Measurements from ENCODE around the gene RGS9.

GRCh38 chr17:65196617-65197016 lies 59.4 kb downstream of the RGS9 start:
- no peak for TF ChIP-seq CTCF (conservative IDR thresholded peaks at IDR 0.05 in 1 of 2, IDR thresholded peaks at IDR 0.05 in 1 of 2; ENCODE audit: low read depth in 1 of 2, low read length in 2 of 2)
- TF ChIP-seq EZH2 (IDR thresholded peaks at IDR 0.05; ENCODE audit: low read length, missing control alignments): no peak

Data from fibroblast of lung (primary cell).